Pulmonary artery endothelial cell (primary cell): ENCODE measurements around the gene NRG3. TPM values are rescaled to one million over a fixed set of nuclear protein-coding genes. Genes with fewer than 3 reads are reported as not detected.

ENCODE experiments used
- DNase-seq: peaks from one replicate; pipeline ENCODE4 v3.0.0-alpha.2; 2011; ENCODE audit warnings: low read depth, low spot score
- total RNA-seq: library from RNA; depleted of rRNA; stranded (reverse); fragments of >200 nt; gene quantifications from 2 replicates; pipeline ENCODE4 v1.2.3, GENCODE V29; 2014

NRG3 gene
- total RNA-seq, 1 donor from 2014 or later: 0.33 TPM

DNA sequence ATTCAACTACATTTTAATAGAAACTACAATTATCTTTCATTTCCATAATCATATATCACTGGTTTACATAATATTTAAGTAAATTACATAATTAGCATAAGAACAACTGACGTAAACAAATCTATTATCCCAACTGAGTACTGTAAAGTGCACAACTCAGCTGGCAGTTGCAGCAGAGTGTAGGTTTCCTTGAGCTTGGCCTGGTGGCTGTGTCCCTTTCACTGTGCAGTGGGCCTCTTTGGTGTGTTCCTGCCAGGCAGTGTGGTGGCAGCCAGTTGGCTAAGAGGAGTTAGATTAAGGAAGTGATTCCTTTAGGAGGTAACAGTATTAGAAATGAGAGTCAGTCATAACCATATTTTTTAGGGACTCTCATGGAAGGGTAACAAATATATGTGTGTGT lies 7.0 kb downstream of the NRG3 start:
- DNase-seq: no peak

DNA sequence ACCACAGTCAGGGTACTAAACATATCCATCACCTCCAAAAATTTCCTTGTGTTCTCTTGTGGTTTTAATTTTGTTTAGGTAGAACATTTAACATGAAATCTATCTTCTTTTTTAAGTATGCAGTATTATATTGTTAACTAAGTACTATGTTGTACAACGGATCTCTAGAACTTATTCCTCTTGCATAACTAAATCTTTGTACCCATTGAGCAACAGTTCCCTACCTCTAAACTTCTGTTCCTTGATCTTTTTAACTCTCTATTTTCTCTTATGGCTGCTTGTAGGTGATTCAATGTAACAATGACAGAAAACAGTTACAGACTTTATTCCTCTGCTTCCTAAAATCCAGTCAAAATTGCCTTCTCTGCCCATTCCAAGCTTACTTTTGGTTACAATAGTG lies 9.9 kb downstream of the NRG3 start:
- DNase-seq: no peak

DNA sequence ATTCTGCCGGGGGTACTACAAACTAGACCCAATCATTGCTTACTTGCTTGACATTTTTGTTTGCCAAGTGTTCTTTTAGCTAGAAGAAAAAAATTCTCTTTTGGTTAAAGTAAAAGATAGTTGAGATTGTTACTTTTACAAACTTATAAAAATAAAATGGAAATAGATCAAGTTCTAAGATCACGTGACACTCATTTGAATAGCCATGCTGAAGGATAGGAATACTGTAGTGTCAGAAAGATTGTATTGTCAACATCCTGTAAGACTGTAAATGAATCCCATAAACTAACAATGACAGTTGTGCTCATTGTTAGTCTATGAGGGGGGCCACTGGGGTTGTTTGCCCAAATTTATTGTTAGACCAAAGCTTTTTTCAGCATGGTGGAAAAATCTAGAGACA lies 10.5 kb downstream of the NRG3 start:
- DNase-seq: no peak

DNA sequence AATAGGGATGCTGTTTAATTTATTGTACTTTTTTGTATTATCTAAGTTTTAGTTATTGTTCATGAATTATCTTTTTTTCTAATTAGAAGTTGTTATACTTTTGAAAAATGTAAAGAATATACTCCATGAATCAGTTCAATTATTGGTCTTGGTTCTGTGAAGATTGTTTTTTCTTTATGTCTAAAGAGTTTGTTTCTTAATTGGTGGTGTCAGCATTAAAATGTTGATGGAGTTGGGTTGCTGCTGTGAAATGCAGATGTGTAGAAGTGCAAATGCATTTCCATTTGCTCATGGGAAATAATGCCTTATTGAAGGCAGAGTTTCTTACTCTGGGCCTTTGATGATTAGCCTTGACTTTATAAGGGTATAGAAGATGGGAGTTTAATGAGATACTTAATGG lies 11.9 kb downstream of the NRG3 start:
- DNase-seq: no peak

DNA sequence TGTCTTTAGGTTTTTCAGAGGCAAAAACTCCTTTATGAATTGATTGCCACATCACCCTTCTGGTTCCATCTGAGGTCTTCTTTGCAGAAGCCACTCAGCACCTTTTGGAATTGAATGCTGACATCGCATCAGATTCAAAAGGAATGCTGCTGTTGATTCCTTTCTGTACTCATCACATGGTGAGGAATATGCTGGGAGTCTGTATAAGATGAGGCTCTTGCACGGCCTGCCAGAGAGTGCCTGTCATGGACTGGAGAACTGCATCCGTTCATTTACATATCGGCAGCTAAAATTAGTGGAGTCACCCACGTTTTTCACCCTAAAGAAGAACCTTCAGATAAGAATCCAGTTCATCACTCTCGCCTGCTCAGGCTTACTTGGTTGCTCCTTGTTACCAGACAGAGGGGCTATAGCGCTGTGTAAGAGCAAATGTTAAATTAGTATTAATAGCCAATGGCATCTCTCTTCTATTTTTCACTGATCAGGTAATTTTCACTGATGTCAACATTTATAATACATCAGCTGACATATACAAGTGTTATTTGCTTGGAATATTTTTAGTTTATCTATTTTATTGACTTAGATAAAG lies 14.3 kb downstream of the NRG3 start:
- DNase-seq: no peak

DNA sequence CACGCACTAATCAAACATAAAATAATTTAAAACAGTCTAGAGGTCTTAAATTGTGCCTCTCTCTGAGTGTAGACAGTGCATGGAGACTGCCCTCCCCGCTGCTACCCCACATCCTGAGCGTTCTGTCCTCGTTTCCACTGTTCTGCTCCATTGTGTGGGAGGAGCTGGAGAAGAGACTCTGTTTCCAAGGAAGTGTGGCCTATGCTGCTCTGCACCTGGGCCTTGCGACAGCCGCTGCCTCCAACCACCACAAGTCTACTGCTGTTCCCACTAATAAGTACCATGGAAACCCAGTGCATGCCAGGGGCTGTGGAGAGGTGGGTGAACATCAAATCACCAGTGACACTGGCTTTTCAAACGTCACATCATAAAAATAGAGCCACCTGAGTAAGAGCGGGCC lies 19.6 kb downstream of the NRG3 start:
- DNase-seq: no peak

DNA sequence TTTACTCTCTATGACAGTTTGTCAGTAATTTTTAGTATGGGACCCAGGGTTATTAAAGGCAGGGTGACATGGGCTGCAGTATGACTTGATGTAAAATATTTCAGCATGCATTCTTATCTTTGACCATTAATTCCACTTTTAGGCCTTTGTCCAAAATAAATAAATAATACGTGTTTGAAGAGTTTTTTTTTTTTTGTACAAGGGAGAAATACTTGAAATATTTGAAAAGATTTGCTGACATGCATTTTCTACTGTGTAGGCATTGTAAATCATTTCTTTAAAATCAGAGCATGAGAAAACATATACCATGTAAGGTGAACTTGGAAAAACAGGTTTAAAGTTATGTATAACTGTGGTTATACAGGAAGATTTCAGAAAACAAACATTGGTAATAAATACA lies 23.5 kb downstream of the NRG3 start:
- DNase-seq: no peak

DNA sequence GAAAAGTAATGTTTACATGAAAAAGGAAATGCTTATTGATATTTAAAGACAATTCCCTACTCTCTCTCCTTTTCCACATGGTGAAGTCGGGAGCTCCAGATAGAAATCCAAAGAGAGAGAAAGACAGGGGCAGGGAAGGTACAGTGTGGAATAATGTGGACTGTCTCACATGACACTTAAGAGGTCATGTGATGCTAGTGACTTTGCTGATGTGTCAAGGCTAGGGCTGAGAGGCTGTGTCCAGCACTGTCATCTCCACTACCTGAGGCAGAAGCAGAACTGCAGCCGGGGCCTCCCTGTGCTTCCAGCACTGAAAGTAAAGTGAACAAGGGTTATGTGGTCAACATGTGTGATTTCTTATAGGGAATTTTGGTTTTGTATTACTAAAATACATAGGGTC lies 26.0 kb downstream of the NRG3 start:
- DNase-seq: no peak

DNA sequence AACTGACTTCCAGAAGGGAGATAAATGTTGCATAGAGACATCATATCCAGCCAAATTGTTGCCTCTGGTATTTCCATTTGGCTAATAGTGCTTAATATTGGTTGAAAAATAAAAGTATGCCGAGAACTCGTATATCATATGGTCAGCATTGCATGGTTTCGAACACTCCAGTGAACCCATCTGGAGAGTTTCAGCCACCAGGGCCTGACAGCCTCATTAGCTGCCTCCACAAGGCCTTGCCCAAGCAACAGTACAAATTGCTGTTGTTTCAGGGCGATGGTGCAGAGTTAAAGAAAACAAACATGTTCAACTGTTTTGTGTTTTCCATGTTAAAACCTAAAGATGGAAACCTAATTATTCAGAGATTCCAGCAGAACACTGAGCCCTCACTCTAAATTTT lies 28.5 kb downstream of the NRG3 start:
- DNase-seq: no peak

DNA sequence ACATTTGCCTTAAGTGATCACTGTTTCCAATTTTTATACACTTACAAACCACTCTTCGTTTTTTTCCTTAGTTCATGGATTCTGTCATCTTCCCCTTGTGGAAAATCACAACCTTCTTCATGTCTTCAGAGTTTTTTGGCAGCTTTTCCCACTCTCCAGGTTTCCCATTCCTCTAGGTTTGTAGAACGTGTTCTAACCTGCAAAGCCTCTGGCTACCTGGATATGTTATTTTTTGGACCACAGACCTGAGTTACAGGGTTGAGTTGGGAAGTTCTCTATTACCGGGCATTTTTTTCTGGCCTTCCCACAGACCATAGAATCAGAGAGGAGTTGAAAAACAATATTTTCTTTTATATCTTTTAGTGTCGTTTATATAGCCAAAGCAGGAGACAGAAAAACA lies 30.2 kb downstream of the NRG3 start:
- DNase-seq: no peak

DNA sequence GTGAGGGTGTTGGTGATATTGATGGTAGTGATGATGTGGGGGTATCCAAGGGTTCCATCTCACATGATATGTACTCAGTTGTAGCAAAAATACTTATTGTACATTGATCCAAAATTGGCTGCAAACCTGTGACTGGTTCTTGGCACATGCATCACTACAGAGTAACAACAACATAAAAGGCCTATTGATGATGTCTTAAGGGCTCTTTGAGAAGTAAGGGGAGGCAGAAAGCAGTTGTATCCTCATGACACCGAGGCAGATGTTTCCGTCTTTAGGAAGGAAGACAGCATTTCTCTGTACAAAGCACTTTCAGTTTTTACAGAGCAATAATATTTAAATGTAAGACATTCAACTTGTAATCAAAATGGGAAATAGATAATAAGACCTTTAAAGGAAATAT lies 34.5 kb downstream of the NRG3 start:
- DNase-seq: no peak

DNA sequence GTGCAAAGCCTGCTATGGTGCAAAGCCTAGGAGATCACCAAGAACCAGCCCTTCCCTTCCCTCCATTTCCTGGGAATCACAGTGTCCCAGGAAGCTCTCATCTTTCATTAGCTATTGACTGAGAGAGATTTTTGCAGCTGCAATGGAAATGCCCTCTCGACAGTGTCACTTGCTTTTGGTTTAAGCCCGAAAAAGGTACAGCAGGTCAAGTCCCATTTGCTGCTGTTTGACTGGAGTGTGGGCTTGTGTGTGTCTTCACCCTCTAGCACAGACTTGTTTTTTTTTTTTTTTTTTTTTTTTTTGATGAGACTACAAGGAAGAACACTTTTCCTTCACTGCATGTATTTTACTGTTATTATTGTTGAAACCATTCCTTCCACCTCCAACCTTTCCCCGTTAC lies 36.3 kb downstream of the NRG3 start:
- DNase-seq: no peak

DNA sequence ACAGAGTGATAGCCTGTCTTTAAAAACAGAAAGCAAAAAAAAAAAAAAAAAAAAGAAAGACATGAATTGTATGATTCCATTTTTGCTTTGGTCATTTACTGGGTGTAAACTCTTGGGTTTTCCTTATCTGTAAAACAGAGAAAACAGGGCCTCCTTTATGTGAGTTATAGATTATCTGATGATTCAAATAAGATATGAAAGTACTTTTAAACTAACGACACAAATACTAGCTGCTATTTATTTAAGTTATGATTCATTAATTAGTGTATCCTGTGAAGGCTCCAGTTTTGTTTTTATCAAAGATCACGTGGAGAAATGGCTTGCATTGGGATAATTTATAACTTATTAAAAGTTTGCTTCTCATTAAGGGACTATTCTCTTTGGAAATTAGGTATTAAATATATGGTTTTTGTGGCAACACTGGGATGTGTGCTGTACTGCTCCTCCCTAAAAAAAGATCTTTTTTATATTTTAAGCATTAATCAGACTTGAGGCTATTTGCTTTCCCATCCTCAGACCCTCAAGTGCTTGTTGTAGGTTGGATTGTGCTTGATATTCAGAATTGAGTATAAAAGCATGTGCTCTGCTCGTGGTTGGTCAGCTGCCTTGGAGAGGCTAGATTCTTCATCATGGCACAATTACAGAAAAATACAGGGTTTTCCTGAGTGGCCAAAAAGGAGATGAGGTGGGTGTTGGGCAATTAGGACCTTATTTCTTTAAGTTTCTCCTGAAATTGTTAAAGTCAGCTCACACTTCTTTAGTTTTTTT lies 39.9 kb downstream of the NRG3 start:
- no peak for DNase-seq

DNA sequence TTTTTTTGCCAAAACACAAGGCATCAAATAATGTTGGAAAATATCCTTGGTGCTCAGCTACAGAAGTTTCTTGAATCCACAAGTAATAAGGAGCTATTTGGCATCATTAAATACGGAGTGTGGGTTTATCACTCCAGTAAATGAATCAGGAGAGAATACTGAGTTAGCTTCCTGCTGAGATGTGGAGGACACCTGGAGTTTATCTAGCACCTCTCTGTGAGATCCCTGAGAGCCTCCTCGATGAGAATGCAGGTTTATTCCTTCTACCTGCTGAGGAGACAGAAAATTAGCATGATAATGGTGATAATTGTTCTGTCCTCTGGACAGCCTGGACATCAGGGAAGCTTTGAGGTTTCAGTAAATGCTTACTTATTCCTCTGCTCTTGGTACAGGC lies 40.5 kb downstream of the NRG3 start:
- DNase-seq: no peak

DNA sequence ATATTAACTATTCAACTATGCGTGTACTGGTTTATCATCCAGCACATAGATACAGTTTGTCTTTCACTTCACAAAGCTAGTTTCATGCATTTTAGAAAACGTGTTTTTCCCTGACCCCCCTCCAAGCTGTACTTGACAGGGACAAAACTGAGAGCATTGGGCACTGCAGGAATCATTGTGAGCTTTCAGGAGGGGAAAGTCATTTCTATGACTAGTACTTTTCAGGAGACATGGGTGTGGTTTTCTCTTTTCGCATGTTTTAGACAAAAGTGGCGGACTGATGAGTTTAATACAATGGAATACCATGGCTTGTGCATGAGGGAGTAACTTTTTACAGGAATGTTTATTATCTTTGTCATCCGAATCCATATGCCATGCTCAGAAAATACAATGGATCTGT lies 42.7 kb downstream of the NRG3 start:
- no peak for DNase-seq

DNA sequence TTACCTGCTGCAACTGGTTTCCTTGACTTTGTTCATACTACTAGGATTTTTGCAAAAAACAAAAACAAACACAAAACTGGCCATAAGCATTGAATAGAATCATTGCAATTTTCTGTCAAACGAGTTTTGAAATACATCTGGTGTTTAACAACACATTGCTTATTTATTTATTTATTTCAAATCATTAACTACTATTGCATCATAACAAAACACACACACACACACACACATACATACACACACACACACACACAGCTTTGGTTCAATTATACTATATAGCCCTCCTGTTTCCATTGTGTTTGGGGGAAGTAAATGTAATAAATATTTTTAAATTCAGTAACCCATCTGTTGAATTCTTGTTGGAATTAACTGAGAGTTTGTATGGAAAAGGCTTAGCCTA lies 43.8 kb downstream of the NRG3 start:
- DNase-seq: no peak

DNA sequence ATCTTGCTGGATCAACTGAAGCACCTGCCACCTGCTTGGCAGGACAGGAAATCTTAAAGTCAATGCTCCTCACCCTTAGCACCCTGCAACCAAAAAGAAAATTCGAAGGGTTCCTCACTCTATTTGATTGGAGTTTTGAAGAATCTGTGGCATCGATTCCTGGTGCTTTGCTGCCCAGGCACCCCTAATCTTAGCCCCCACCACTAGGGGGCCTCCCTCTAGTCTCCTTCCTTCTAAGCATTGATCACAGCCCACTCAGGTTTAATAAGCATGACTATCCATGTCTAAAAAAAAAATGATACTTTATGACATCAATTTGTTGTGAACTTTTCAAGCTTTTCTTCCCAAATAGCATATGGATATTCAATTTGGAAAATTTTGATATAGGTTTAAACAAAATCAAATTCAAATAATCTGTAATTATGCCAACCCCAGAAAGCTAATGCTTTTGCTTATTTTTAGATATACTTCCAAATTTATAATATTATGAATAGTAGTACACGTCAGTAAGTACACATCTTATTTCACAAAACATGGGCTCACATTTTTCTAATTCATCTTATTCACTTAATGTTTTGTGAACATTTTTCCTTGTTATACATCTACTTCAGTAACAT lies 45.3 kb downstream of the NRG3 start:
- no peak for DNase-seq

DNA sequence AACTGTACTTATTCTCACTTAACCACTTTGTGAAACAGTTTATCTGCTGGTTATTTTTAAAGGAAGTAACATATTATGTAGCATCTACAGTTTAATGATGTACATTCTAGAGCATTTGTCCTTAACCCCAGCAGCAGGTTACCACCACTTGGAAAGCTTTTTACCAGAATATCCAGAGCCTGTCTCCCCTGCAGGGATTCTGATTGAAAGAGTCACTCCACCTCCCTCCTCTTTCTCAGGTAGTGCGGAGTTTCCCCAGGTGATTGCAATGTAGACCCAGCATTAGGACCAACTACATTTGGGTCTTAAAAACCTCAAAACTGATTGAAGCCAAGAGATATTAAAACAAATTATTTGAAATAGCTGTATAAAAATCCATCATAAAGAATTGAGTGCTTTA lies 53.1 kb downstream of the NRG3 start:
- DNase-seq: no peak

DNA sequence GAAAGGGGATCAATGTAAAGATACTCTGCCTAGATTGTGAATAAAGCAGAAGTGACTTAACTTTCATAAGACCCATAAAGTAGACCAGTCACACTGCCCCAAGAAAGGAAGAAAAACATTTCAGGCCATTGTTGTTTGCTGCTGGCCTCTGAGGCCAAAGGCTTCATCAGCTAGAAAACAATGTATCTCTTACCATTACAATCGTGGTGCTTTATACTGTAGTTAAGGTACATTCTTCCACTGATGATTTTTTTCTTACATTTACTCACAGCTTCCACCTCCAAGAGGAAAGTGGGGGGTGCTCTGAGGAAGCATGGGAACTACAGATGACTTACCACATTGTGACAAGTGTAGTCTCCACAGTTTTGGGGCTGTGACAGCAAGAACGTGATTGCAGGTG lies 68.6 kb downstream of the NRG3 start:
- no peak for DNase-seq

DNA sequence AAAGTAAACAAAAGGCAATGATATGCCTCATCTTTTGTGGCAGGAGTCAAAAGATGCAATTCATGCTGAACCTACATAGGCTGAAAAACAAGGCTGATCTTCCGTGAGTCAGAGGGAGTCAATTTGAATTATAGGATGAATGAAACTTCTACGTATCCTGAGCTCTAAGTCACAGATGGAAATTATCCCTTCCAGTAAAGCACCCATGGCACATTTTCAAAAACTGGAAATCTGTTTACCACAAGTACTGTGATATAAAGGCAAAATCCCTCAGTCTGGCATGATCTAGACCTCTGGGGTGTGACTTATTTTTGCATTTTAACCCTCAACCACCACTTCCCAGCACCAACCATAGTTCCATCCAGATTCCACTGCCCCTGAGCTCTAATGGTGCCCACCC lies 69.6 kb downstream of the NRG3 start:
- no peak for DNase-seq

DNA sequence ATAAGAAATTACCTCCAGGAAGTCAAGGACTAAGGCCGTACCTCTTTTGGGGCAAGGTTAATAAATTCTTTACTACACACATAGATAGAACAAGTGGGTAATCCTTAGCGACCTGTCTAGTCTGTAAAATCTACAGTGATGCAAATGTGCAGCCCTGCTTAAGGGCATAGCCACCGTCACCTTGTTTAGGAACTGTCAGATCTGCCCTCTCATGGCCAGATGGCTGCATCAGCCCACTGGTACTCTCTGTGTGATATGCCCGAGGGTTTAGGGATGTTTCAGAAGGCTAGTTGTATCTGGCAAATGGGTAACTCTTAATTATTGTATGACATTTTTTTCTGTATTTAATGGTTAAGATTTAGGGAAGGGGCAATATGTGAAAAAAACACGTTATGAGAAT lies 74.3 kb downstream of the NRG3 start:
- no peak for DNase-seq

DNA sequence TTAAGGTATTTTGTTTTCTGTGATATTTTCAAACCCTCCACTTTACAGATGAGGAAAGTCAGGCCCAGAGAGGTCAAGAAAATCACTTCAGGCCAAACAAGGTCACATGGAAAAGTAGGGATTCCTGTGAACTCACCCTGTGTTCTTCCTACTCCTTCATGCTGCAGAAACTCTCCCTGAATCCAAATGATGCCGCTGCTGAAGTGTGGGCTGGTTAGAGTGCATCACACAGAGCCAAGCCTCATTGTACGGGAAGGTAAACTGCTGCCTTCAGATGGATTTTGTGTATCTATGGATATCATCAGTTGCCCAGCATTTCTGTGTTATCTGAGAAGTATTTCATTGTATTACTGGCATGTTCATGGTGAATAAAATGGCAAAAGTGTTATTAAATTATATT lies 75.4 kb downstream of the NRG3 start:
- DNase-seq: no peak

DNA sequence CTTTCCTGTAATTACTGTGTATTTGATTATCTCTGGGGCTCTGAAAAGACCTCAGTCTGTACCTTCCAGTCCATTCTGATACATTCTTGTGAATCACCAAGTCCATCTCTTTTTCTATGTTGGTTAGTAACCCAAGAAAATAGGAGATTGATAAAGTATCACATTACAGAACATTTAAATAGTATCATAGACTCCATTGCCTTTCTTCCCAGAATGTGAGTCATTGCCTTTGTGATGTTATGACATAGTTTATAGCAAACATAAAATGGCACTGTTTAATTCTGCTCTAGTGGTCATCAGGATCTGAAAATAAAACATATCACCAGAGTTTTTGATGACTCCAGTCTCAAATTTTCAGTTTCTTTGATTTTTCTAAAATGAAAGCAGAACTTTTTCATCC lies 78.4 kb downstream of the NRG3 start:
- DNase-seq: no peak
